A549 treated with dexamethasone at 1 μM for 4 hours (cell line): ENCODE measurements around the gene LRP2BP. TPM values are rescaled to one million over a fixed set of nuclear protein-coding genes. Genes with fewer than 3 reads are reported as not detected.

Experiments
- total RNA-seq: library from RNA; stranded (reverse); fragments of 200-300 nt; extraction: Qiagen RNA extraction; gene quantifications from 5 replicates; pipeline ENCODE4 v1.2.3, GENCODE V29; 2022

Gene LRP2BP
- total RNA-seq = 0.07 to 0.27 TPM (median 0.12 TPM) in 5 replicates

DNA sequence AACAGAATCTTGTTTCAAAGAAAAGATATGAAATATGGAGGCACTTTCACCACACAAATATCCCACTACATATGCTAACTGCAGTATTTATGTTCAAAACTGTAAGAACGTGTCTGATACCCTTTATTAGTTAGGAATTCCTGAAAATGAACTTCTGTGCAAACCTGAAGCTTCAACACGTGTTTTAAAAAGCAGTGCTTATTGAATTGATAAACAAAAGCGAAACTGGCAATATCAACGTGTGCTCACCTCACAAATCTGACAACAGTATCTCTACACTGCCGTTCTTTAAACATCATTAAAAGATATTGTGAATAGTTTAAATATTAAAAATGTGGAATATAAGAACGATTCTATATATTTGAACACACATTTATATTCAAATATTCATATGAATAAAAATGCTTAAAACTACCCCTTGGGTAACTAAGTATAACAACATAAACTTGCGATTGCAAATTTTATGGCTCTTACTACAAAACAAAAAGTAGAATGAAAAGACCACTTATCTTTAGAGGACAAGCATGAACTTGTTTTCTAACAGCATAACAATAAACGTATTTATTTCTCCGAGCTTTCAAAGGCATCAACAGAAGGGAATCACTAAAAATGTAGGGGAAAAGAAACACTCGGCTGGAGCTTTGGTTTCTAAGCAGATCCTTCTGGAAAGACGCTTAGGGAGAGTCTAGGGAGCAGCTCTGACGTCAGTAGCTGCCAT is at the start of gene LRP2BP:
TSS of gene LRP2BP (minus strand) at position 687 of the 718 bp plus-strand sequence. CDS start 17,738 bp downstream, outside the sequence.

DNA sequence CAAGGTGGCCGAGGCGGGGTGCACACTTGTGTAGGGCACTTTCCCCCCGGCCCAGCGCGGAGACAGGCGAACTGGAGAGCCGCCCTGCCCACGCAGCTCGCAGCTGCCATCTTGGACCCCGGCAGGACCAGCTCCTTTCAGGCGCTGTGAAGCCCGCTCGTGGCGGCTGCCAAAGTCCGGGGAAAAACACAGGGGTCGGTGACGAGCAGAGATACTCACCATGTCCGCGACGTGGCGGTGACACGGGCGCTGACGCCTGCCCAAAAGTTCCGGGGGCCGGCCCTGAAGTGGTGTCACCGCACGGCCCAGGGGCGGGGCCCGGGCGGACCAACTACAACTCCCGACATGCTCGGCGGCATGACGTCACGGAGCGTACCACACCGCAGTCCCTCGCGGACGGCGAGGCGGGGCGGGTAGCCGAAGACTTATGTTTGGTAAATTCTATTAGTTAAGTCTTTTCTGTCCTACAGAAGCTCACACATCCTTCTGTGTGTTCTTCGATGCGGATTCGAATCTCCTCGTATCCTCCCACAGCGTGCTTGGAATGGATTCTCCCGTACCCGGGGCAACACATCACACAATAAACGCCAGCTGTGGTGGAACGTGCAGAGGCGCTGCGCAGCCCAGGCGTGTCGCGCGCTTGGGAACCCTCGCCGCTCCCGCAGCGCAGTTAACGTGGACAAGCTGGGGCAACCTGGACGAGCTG is 30.1 kb upstream of the LRP2BP start, which contains the start of gene UFSP2:
TSS of gene UFSP2 (minus strand) at position 318 of the 706 bp plus-strand sequence. CDS start at position 222, 96 bp downstream.

DNA sequence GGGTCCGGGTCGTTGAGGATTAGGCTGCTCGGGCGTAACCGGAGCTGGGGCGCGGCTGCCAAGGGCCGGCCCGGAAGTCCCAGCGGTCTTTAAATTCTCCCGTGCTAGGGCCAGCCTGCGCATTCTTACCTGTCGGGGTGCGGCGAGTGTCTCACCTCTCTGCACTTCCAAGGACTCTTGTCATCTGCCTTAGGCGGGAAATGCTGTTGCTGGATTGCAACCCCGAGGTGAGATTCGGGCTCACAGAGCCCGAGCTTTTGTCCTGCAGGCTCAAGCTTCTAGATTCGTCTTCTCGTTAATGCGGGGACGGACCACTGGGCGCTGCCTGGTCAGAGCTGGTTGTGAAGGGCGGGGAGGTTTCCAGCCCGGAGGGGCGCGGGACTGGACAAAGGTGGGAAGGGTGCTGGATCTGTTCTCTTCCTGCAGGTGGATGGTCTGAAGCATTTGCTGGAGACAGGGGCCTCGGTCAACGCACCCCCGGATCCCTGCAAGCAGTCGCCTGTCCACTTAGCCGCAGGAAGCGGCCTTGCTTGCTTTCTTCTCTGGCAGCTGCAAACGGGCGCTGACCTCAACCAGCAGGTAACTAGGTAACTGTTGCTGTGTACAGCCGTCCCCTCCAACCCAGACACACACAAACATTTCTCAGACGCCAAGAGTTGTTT is 1.1 kb upstream of the LRP2BP start, which contains the start of gene ANKRD37:
TSS of gene ANKRD37 (plus strand) at position 118 of the 662 bp plus-strand sequence. CDS start at position 201, 83 bp downstream.

Other genes with a start within 250 kb of the LRP2BP start
- gene CFAP97, start 191.9 kb downstream of the LRP2BP start, total RNA-seq = 10.4 to 16.0 TPM (median 13.1 TPM) in 5 replicates
- 6.9 to 8.1 TPM (median 7.4 TPM) in 5 replicates for gene SNX25, start 186.3 kb downstream of the LRP2BP start, total RNA-seq
- 1.7 to 3.4 TPM (median 2.7 TPM) in 5 replicates for gene ANKRD37, start 917 bp upstream of the LRP2BP start, total RNA-seq
- 12.7 to 16.4 TPM (median 14.6 TPM) in 5 replicates for gene UFSP2, start 30.0 kb upstream of the LRP2BP start, total RNA-seq
- gene CCDC110, start 75.8 kb upstream of the LRP2BP start, total RNA-seq = 0.05 TPM in 1 of 5 replicates, not detected in the others
- gene PDLIM3, start 139.6 kb upstream of the LRP2BP start, total RNA-seq = 0.08 to 0.27 TPM (median 0.14 TPM) in 5 replicates